ENCODE data around the gene TASOR2. TPM values are rescaled to one million over a fixed set of nuclear protein-coding genes. Genes with fewer than 3 reads are reported as not detected.

The TASOR2 gene
- total RNA-seq, 1 donor from 2014 or later, result 93.8 TPM

GRCh38 chr10:5654218-5654755 lies 30.4 kb upstream of the TASOR2 start:
- no peak for DNase-seq (ENCODE audit: low read depth)

- DNase-seq (ENCODE audit: low read depth), result no peak
Measured at GRCh38 chr10:5655121-5655520, 29.5 kb upstream of the TASOR2 start.

- DNase-seq (ENCODE audit: low read depth), result no peak
Measured at GRCh38 chr10:5656737-5657579, 27.7 kb upstream of the TASOR2 start.

- no peak for DNase-seq (ENCODE audit: low read depth)
Measured at GRCh38 chr10:5658871-5659618, 25.6 kb upstream of the TASOR2 start.

GRCh38 chr10:5659702-5660528 lies 24.7 kb upstream of the TASOR2 start:
- DNase-seq (ENCODE audit: low read depth), result peak; percentile 7

GRCh38 chr10:5661043-5661442 lies 23.6 kb upstream of the TASOR2 start:
- DNase-seq (ENCODE audit: low read depth), result no peak

- no peak for DNase-seq (ENCODE audit: low read depth)
Measured at GRCh38 chr10:5662708-5663579, 21.7 kb upstream of the TASOR2 start.

GRCh38 chr10:5663692-5664427 lies 20.8 kb upstream of the TASOR2 start:
- no peak for DNase-seq (ENCODE audit: low read depth)

GRCh38 chr10:5665373-5666007 lies 19.1 kb upstream of the TASOR2 start:
- DNase-seq (ENCODE audit: low read depth), result no peak

- DNase-seq (ENCODE audit: low read depth), result peak; percentile 58
Measured at GRCh38 chr10:5666008-5666840, 18.4 kb upstream of the TASOR2 start, which contains the start of gene ASB13. TSS of gene ASB13 (minus strand) at chr10:5666595. CDS start at chr10:5666551, 44 bp downstream.

GRCh38 chr10:5666841-5667630 lies 17.6 kb upstream of the TASOR2 start:
- no peak for DNase-seq (ENCODE audit: low read depth)

- DNase-seq (ENCODE audit: low read depth), result no peak
Measured at GRCh38 chr10:5668429-5668828, 16.2 kb upstream of the TASOR2 start.

GRCh38 chr10:5669604-5670003 lies 15.0 kb upstream of the TASOR2 start:
- no peak for DNase-seq (ENCODE audit: low read depth)

- peak; percentile 49 for DNase-seq (ENCODE audit: low read depth)
Measured at GRCh38 chr10:5670662-5671375, 13.8 kb upstream of the TASOR2 start.

GRCh38 chr10:5678397-5679036 lies 6.1 kb upstream of the TASOR2 start:
- DNase-seq (ENCODE audit: low read depth), result no peak

GRCh38 chr10:5679037-5679435 lies 5.6 kb upstream of the TASOR2 start:
- no peak for DNase-seq (ENCODE audit: low read depth)

Measured in myocyte (in vitro differentiated cells).